H1 (cell line): ENCODE data around the gene FGF6. TPM values are rescaled to one million over a fixed set of nuclear protein-coding genes. Genes with fewer than 3 reads are reported as not detected.

ENCODE experiments used
- CTCF ChIA-PET: fragments of 300-600 bp; sonication (Branson Sonifier 250); formaldehyde crosslinking; loops from one replicate; lab custom pipeline; 2021; ENCODE audit not compliant: partially characterized antibody; lab: Charles Lee
- POLR2A ChIA-PET: fragments of 300-600 bp; sonication (Branson Sonifier 250); formaldehyde crosslinking; loops from one replicate; lab custom pipeline; 2021; ENCODE audit warnings: inconsistent platforms; ENCODE audit not compliant: partially characterized antibody; lab: Charles Lee
- DNase-seq, 2 experiments: peaks; one replicate each; pipeline versions ENCODE4 v3.0.0 to v3.0.0-alpha.2; 2010 to 2022; ENCODE audit warnings: low spot score in 2 of 2, low read depth in 1 of 2, mixed read lengths in 1 of 2
- FAIRE-seq: peaks from 2 replicates; lab custom pipeline; 2011; peaks lifted over from hg19 to GRCh38; lab: Jason Lieb, UNC
- H2AFZ ChIP-seq: 2 replicates; pipeline ENCODE4 v1.8.1; 2012; ENCODE audit warnings: low read length, inconsistent platforms
- H2AK5ac ChIP-seq: 2 replicates; pipeline ENCODE4 v1.6.1; 2013; ENCODE audit warnings: low read depth, low read length
- H2BK120ac ChIP-seq: replicated peaks from 2 replicates; pipeline ENCODE3; 2013; ENCODE audit warnings: low read depth, low read length, inconsistent platforms
- H2BK12ac ChIP-seq: 2 replicates; pipeline ENCODE4 v1.6.1; 2013; ENCODE audit warnings: low read depth, low read length
- H2BK15ac ChIP-seq: 2 replicates; pipeline ENCODE4 v1.6.1; 2013; ENCODE audit warnings: low read length
- H2BK20ac ChIP-seq: 2 replicates; pipeline ENCODE4 v1.6.1; 2013; ENCODE audit warnings: low read length
- H2BK5ac ChIP-seq: 2 replicates; pipeline ENCODE4 v1.6.1; 2013; ENCODE audit warnings: low read depth, low read length
- H3K14ac ChIP-seq: 2 replicates; pipeline ENCODE4 v1.6.1; 2013; ENCODE audit warnings: inconsistent platforms; ENCODE audit not compliant: insufficient read length
- H3K18ac ChIP-seq: 2 replicates; pipeline ENCODE4 v1.6.1; 2013; ENCODE audit warnings: low read length; ENCODE audit errors: extremely low read depth
- H3K23ac ChIP-seq: 2 replicates; pipeline ENCODE4 v1.6.1; 2013; ENCODE audit warnings: inconsistent platforms; ENCODE audit not compliant: insufficient read length
- H3K23me2 ChIP-seq: 2 replicates; pipeline ENCODE4 v1.6.1; 2013; ENCODE audit warnings: low read depth, low read length
- H3K27ac ChIP-seq: 2 replicates; pipeline ENCODE4 v1.6.1; 2011; ENCODE audit warnings: low read depth, low read length, inconsistent platforms
- H3K27me3 ChIP-seq, 4 experiments: replicated peaks in 1 of 4; 1 replicate in 1 of 4; 2 replicates in 3 of 4; pipeline versions ENCODE4 v1.6.1 to v1.8.1; 2011 to 2013; ENCODE audit warnings: low read length in 3 of 4, mild to moderate bottlenecking in 3 of 4, inconsistent platforms in 2 of 4, mixed read lengths in 2 of 4, moderate library complexity in 1 of 4; ENCODE audit not compliant: control insufficient read depth in 3 of 4, insufficient read depth in 3 of 4; ENCODE audit errors: extremely low read depth in 1 of 4
- H3K36me3 ChIP-seq, 4 experiments: 2 replicates each; pipeline versions ENCODE4 v1.6.1 to v1.8.1; 2011 to 2013; ENCODE audit warnings: mild to moderate bottlenecking in 4 of 4, low read length in 3 of 4, moderate library complexity in 2 of 4, control low read depth in 1 of 4, inconsistent platforms in 1 of 4; ENCODE audit not compliant: insufficient read depth in 4 of 4, control insufficient read depth in 2 of 4
- H3K4ac ChIP-seq: replicated peaks from 2 replicates; pipeline ENCODE3; 2013; ENCODE audit warnings: low read length, low read depth, mixed read lengths, inconsistent platforms; ENCODE audit not compliant: insufficient read length
- H3K4me1 ChIP-seq, 4 experiments: replicated peaks in 1 of 4; 1 replicate in 1 of 4; 2 replicates in 3 of 4; pipeline versions ENCODE4 v1.6.1 to v1.8.1; 2011 to 2013; ENCODE audit warnings: low read length in 3 of 4, inconsistent platforms in 2 of 4, mixed read lengths in 1 of 4; ENCODE audit not compliant: insufficient read depth in 4 of 4, control insufficient read depth in 3 of 4
- H3K4me2 ChIP-seq, 2 experiments: 2 replicates each; pipeline versions ENCODE4 v1.6.1 to v1.8.1; 2011 to 2013; ENCODE audit warnings: low read depth in 2 of 2, low read length in 2 of 2, control low read depth in 1 of 2, inconsistent platforms in 1 of 2, mild to moderate bottlenecking in 1 of 2; ENCODE audit not compliant: insufficient read depth in 1 of 2
- H3K4me3 ChIP-seq, 4 experiments: fragments of 200-600, 300-600 bp in 1 of 4; sonication (generic), shearing (Covaris generic), sonication (Bioruptor Twin) in 1 of 4; 2 replicates each; pipeline versions ENCODE4 v1.5.1 to v1.8.1; 2011 to 2016; ENCODE audit warnings: low read length in 4 of 4, low read depth in 3 of 4, control low read depth in 2 of 4, inconsistent platforms in 2 of 4, mild to moderate bottlenecking in 2 of 4, mixed read lengths in 1 of 4, moderate library complexity in 1 of 4; ENCODE audit not compliant: insufficient read depth in 2 of 4; ENCODE audit errors: extremely low read depth in 1 of 4
- H3K56ac ChIP-seq: replicated peaks from 2 replicates; pipeline ENCODE3; 2013; ENCODE audit warnings: low read depth, mild to moderate bottlenecking, mixed read lengths, low read length, inconsistent platforms; ENCODE audit not compliant: insufficient read length
- H3K79me1 ChIP-seq: 2 replicates; pipeline ENCODE4 v1.6.1; 2013; ENCODE audit warnings: low read depth, low read length, control low read depth
- H3K79me2 ChIP-seq, 2 experiments: 2 replicates each; pipeline versions ENCODE4 v1.6.1 to v1.8.1; 2012 to 2013; ENCODE audit warnings: low read length in 2 of 2, mild to moderate bottlenecking in 2 of 2, inconsistent platforms in 1 of 2; ENCODE audit not compliant: insufficient read depth in 2 of 2, control insufficient read depth in 1 of 2
- H3K9ac ChIP-seq, 4 experiments: replicated peaks in 1 of 4; 1 replicate in 1 of 4; 2 replicates in 3 of 4; pipeline versions ENCODE4 v1.6.1 to v1.8.1; 2011 to 2013; ENCODE audit warnings: low read depth in 3 of 4, low read length in 3 of 4, control low read depth in 2 of 4, mild to moderate bottlenecking in 2 of 4, moderate library complexity in 2 of 4, inconsistent platforms in 1 of 4; ENCODE audit errors: extremely low read depth in 1 of 4
- H3K9me3 ChIP-seq, 2 experiments: 2 replicates each; pipeline versions ENCODE4 v1.6.1 to v1.8.1; 2012 to 2013; ENCODE audit warnings: mild to moderate bottlenecking in 2 of 2, moderate library complexity in 2 of 2, control low read depth in 1 of 2, inconsistent platforms in 1 of 2, low read depth in 1 of 2, low read length in 1 of 2, mixed read lengths in 1 of 2; ENCODE audit not compliant: insufficient read depth in 2 of 2
- H4K20me1 ChIP-seq, 2 experiments: replicated peaks in 1 of 2; 2 replicates each; pipeline versions ENCODE3 to v1.8.1; 2011 to 2013; ENCODE audit warnings: inconsistent platforms in 2 of 2, low read length in 2 of 2, mild to moderate bottlenecking in 1 of 2; ENCODE audit not compliant: insufficient read depth in 2 of 2, control insufficient read depth in 1 of 2
- H4K5ac ChIP-seq: 2 replicates; pipeline ENCODE4 v1.6.1; 2013; ENCODE audit warnings: low read length, low read depth, mixed read lengths, inconsistent platforms; ENCODE audit not compliant: insufficient read length
- H4K8ac ChIP-seq: 2 replicates; pipeline ENCODE4 v1.8.0; 2013; ENCODE audit warnings: mild to moderate bottlenecking, moderate library complexity, low read length, inconsistent platforms; ENCODE audit not compliant: insufficient read depth; ENCODE audit errors: extremely low read depth
- H4K91ac ChIP-seq: replicated peaks from 2 replicates; pipeline ENCODE3; 2013; ENCODE audit warnings: low read length, mixed read lengths, inconsistent platforms; ENCODE audit not compliant: insufficient read length
- ATF3 ChIP-seq: IDR thresholded peaks from 2 replicates; pipeline ENCODE4 v1.6.1; 2011; ENCODE audit warnings: low read depth, mild to moderate bottlenecking, low read length; ENCODE audit not compliant: insufficient read depth
- BACH1 ChIP-seq: IDR thresholded peaks from 2 replicates; pipeline ENCODE4 v1.6.1; 2012; ENCODE audit warnings: low read length, improper control_type of control experiment
- RAD21 ChIP-seq, 2 experiments: IDR thresholded peaks in 1 of 2; conservative IDR thresholded peaks in 1 of 2; 2 replicates each; pipeline ENCODE4 v1.6.1; 2011; ENCODE audit warnings: low read depth in 2 of 2, low read length in 2 of 2, improper control_type of control experiment in 1 of 2, inconsistent platforms in 1 of 2, mild to moderate bottlenecking in 1 of 2, moderate library complexity in 1 of 2
- SUZ12 ChIP-seq: fragments of 200-600 bp; sonication (generic); IDR thresholded peaks from 2 replicates; pipeline ENCODE4 v1.6.1; 2012; ENCODE audit warnings: mild to moderate bottlenecking, inconsistent platforms, low read length, moderate library complexity, mixed read lengths
- WGBS, 2 experiments: shearing (Covaris generic) in 1 of 2; methylation state at CpG; one replicate each; pipeline versions ENCODE4 v1.1.6 to v1.1.7; 2013 to 2015; ENCODE audit warnings: low lambda C conversion rate in 2 of 2, mixed read lengths in 2 of 2, inconsistent platforms in 1 of 2, low coverage in 1 of 2, missing lambda C conversion rate in 1 of 2; ENCODE audit not compliant: insufficient replicate concordance in 2 of 2, insufficient coverage in 1 of 2, insufficient read length in 1 of 2; ENCODE audit errors: extremely low coverage in 1 of 2, missing lambda C conversion rate in 1 of 2; 5-methylcytosine and 5-hydroxymethylcytosine counted together
- polyA plus RNA-seq, 7 experiments: library from polyadenylated mRNA; depleted of rRNA in 3 of 7; stranded (reverse) in 5 of 7; unstranded in 2 of 7; fragments of >200 nt in 5 of 7; fragments of 200-250 nt in 2 of 7; gene quantifications; 1 replicate in 5 of 7; 2 replicates in 1 of 7; 4 replicates in 1 of 7; pipeline versions ENCODE4 v1.2.1 to v1.2.3, GENCODE V29; 2011 to 2013; ENCODE audit warnings: missing spikeins in 2 of 7, mixed read lengths in 2 of 7
- total RNA-seq: library from RNA; stranded (reverse); fragmentation: NEBNext Ultra II Directional; extraction: Animal tissue kit (Norgen Biotek cat#: 25700); gene quantifications from 2 replicates; pipeline ENCODE4 v1.2.1, GENCODE V29; 2021

FGF6 gene
- total and polyA plus RNA-seq, 2 of the 8 experiments (the other 6 are each of a cell fraction or from before 2014, with no cell fraction given): not detected

GRCh38 chr12:4451694-4452093 lies 6.1 kb upstream of the FGF6 start:
- Histone ChIP-seq H3K23me2 (no peaks in the 10 kb centered on the region), H2BK120ac (peak overlapping the region; percentile 0), H3K36me3 (no peaks in the 10 kb centered on the region), H2AFZ (peak overlapping the region; percentile 92), H3K4ac (no peak overlapping the region), H3K27me3 (no peaks in the 10 kb centered on the region), H4K91ac (peak overlapping the region; percentile 76), H3K27ac (no peak overlapping the region), H3K23ac (no peak overlapping the region), H3K14ac (no peak overlapping the region), H3K18ac (peak overlapping the region; percentile 64; the same call in 1 of the 2 replicates), H3K4me1 (peaks cover 9 to 25% (median 19%) of the 10 kb centered on the region in 4 experiments), H3K9ac (no peak overlapping the region), H2BK5ac (0 out of 2 replicates have a peak overlapping the region, but pooled peaks have one; percentile 7), H2BK20ac (peak overlapping the region; percentile 73), H2BK12ac (peak overlapping the region; percentile 86), H3K4me2 (peak overlapping the region in 1 of 2 experiments; percentile 45; a peak in 1 of 4 replicates), H4K20me1 (no peaks in the 10 kb centered on the region), H3K79me1 (no peaks in the 10 kb centered on the region), H2BK15ac (peak overlapping the region; percentile 89; the same call in 1 of the 2 replicates), H3K79me2 (no peaks in the 10 kb centered on the region), H4K5ac (no peak overlapping the region), H3K9me3 (no peaks in the 10 kb centered on the region), H2AK5ac (no peak overlapping the region), H3K56ac (no peak overlapping the region), H4K8ac (no peak overlapping the region), H3K4me3 (no peak overlapping the region)
- ChIA-PET POLR2A (interaction anchor here (3.9 kb wide), 1 partner anchor 11 kb away, joined by 19 read pairs; no protein-coding TSS in a partner anchor), CTCF (no interaction called here)
- WGBS, 2 experiments: 76% methylated on average over 7 of the region's 7 CpGs; no CpG with 5 or more reads in 1 of the 2 experiments
- no peak for FAIRE-seq
- TF ChIP-seq RAD21 (IDR thresholded peaks at IDR 0.05 in 1 of 2, conservative IDR thresholded peaks at IDR 0.05 in 1 of 2; ENCODE audit: low read depth in 2 of 2, low read length in 2 of 2): no peak
- TF ChIP-seq ATF3: no peak
- no peak for TF ChIP-seq BACH1
- no peak for TF ChIP-seq SUZ12
- no peak for DNase-seq
